ENCODE results near the gene ANKS1A.
A peak's percentile ranks its signal among the peaks of the same experiment; 100 is the strongest.

ANKS1A gene

GRCh38 chr6:35077713-35078105, 188.7 kb downstream of the ANKS1A start:
- H3K4me3 ChIP-seq (ENCODE audit: low read depth, low read length), result no peak overlapping the region
- DNase-seq (ENCODE audit: low read depth), result no peak
- no peak for TF ChIP-seq CTCF (conservative IDR thresholded peaks at IDR 0.05; ENCODE audit: low read depth, low read length)

GRCh38 chr6:35078226-35078850, 189.3 kb downstream of the ANKS1A start:
- H3K4me3 ChIP-seq (ENCODE audit: low read depth, low read length), result no peak overlapping the region
- no peak for TF ChIP-seq CTCF (conservative IDR thresholded peaks at IDR 0.05; ENCODE audit: low read depth, low read length)
- DNase-seq (ENCODE audit: low read depth), result no peak

- TF ChIP-seq CTCF (conservative IDR thresholded peaks at IDR 0.05; ENCODE audit: low read depth, low read length), result no peak
- no peak for DNase-seq (ENCODE audit: low read depth)
- no peak overlapping the region for H3K4me3 ChIP-seq (ENCODE audit: low read depth, low read length)
Measured at GRCh38 chr6:35078896-35079295, 189.8 kb downstream of the ANKS1A start.

- TF ChIP-seq CTCF (conservative IDR thresholded peaks at IDR 0.05; ENCODE audit: low read depth, low read length), result no peak
- DNase-seq (ENCODE audit: low read depth), result no peak
- H3K4me3 ChIP-seq (ENCODE audit: low read depth, low read length), result no peak overlapping the region
Measured at GRCh38 chr6:35079311-35080000, 190.4 kb downstream of the ANKS1A start.

GRCh38 chr6:35080016-35080680, 191.1 kb downstream of the ANKS1A start:
- no peak for TF ChIP-seq CTCF (conservative IDR thresholded peaks at IDR 0.05; ENCODE audit: low read depth, low read length)
- DNase-seq (ENCODE audit: low read depth), result no peak

GRCh38 chr6:35080821-35081425, 191.9 kb downstream of the ANKS1A start:
- TF ChIP-seq CTCF (conservative IDR thresholded peaks at IDR 0.05; ENCODE audit: low read depth, low read length), result peak; percentile 31
- peak; percentile 23 for DNase-seq (ENCODE audit: low read depth)
- H3K4me3 ChIP-seq (ENCODE audit: low read depth, low read length), result no peak overlapping the region

More at GRCh38 chr6:35080016-35080680, 191.1 kb downstream of the ANKS1A start:
- H3K4me3 ChIP-seq (ENCODE audit: low read depth, low read length), result no peak overlapping the region

Measured in choroid plexus epithelial cell (primary cell).